ENCODE measurements around the gene GPR4.

DNA sequence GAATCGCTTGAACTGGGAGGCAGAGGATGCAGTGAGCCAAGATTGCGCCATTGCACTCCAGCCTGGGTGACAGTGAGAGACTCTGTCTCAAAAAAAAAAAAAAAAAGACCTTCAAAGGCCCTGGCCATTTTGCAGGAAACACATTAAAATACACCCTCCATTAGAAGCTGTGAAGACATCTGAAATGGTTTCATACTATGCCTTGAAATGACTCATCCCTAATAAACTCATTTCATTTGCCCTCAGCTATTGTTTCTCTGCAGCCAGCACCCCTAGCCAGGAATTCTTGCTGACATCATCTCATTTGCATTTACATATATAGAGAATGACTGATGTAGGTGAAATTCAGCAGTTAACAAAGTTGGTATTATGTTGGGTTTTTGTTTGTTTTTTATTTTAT, 28.5 kb upstream of the GPR4 start:
- TF ChIP-seq, protein P1, sequence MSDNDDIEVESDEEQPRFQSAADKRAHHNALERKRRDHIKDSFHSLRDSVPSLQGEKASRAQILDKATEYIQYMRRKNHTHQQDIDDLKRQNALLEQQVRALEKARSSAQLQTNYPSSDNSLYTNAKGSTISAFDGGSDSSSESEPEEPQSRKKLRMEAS (IDR thresholded peaks at IDR 0.05) = peak; percentile 32; the same call in 1 of the 2 replicates
- TF ChIP-seq CEBPB (IDR thresholded peaks at IDR 0.05) (peak; percentile 45), TCF12 (IDR thresholded peaks at IDR 0.05; ENCODE audit: low read depth) (peak; percentile 62; the same call in 1 of the 2 replicates), EP300 (IDR thresholded peaks at IDR 0.05; ENCODE audit: borderline replicate concordance) (peak; percentile 67; the same call in 1 of the 2 replicates), RAD21 (IDR thresholded peaks at IDR 0.05; ENCODE audit: low read depth) (no peak), ZBTB7A (IDR thresholded peaks at IDR 0.05; ENCODE audit: low read depth) (no peak), USF1 (IDR thresholded peaks at IDR 0.05) (no peak)
